GM12891 (cell line): ENCODE results near the gene TUBA8.

Experiments
- DNase-seq: peaks from one replicate; pipeline ENCODE4 v3.0.0; 2011; ENCODE audit warnings: low spot score; ENCODE audit not compliant: insufficient read length
- FAIRE-seq: peaks from 2 replicates; lab custom pipeline; 2011; peaks lifted over from hg19 to GRCh38; lab: Jason Lieb, UNC
- PAX5 ChIP-seq: IDR thresholded peaks from 2 replicates; pipeline ENCODE4 v1.6.1; 2011; ENCODE audit warnings: low read length, moderate library complexity, mild to moderate bottlenecking; ENCODE audit not compliant: insufficient read depth, severe bottlenecking
- POLR2A ChIP-seq: IDR thresholded peaks from 2 replicates; pipeline ENCODE4 v1.6.1; 2011; ENCODE audit warnings: low read depth, low read length, control low read depth
- POLR2AphosphoS5 ChIP-seq: IDR thresholded peaks from 2 replicates; pipeline ENCODE4 v1.6.1; 2011; ENCODE audit warnings: low read depth, low read length, control low read depth
- POU2F2 ChIP-seq: IDR thresholded peaks from 2 replicates; pipeline ENCODE4 v1.6.1; 2011; ENCODE audit warnings: low read depth, mild to moderate bottlenecking, control low read depth, low read length, moderate library complexity
- SPI1 ChIP-seq: IDR thresholded peaks from 2 replicates; pipeline ENCODE4 v1.6.1; 2011; ENCODE audit warnings: low read depth, low read length, control low read depth
- TAF1 ChIP-seq: IDR thresholded peaks from 2 replicates; pipeline ENCODE4 v1.6.1; 2011; ENCODE audit warnings: low read depth, low read length, control low read depth

The TUBA8 gene

DNA sequence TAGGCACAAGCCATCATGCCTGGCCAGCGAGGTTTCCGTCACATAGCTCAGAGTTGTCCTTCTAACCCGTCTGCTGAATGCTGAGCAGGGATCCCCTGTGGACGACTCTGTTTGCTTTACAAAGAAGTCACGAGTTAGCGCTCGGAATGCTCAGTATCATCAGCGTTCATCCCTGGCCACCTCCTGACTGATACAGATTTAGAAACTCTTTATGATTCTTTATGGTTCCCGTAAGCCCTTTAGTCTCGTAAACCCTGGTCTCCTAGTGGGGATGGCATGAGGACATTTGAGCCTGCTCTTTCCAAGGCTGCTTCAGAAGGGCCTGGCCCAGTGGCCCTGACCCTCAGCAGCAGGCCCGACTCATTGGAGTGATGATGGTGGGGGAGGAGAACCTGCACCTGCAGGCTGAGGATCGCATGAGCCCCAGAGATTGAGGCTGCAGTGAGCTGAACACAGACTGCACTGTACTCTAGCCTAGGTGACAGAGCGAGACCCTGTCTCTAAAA lies 23.2 kb upstream of the TUBA8 start:
- TF ChIP-seq TAF1 (no peak), PAX5 (no peak), SPI1 (no peak), POLR2AphosphoS5 (no peak), POLR2A (no peak), POU2F2 (no peak)
- DNase-seq: no peak
- FAIRE-seq: no peak

DNA sequence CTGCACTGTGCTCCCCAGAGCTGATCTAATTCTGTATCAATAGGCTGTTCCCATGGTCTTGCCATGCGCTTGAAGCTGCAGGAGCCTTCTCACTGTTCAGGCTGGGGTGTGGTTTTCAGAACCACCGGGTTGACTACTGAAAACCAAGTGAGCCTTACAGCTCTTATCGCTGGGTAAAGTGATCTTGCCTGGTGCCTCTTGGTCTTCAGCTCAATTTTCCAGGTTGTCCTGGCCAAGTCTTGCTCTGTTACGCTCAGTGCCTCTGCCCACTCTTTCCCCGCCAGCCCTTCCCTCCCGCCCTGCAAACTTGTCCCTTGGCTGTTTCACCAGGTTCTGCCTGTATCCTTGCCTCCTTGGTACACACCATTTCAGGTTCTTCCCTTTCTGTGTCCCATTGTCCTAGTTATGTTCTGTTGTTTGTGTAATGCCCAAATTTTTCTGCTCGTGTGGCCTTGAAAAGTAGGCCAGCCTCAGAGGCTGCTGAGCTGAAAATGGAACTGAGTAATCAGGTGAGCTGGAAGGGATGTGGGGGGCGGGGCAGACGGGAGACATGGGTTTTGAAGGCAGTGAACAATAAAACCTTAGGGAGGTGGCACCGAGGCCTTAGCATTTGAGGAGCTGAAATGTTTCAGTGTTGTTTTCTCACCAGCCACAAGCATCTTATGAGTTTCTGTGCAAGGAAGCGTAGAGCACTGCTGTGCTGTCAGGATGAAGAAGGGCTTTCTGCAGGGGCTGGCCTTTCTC lies 21.6 kb upstream of the TUBA8 start:
- TF ChIP-seq SPI1: 0 out of 2 replicates have a peak, but pooled peaks have one; percentile 7
- 0 out of 2 replicates have a peak, but pooled peaks have one; percentile 42 for TF ChIP-seq POLR2AphosphoS5
- TF ChIP-seq POLR2A: no peak
- no peak for DNase-seq

DNA sequence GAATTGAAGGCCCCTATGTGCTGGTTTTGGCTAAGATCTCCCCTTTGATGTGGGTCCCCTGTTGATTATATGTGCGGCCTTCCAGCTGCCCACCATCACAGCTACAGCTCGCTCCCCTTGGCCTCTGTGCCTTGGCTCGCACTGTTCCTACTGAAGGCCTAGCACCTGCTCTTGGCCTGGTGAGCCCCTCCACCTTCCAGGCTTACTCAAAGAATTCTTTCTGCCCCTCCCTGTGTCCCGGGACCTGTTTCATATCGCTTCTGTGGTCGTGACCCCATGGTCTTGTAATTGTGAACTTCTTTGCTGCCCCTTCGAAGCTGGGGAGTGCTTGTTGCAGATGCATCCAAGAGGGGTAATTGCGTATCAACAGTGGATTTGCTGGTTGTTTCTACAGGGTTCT lies 20.3 kb upstream of the TUBA8 start:
- DNase-seq (no peak), FAIRE-seq (no peak)
- TF ChIP-seq POLR2AphosphoS5 (no peak), PAX5 (no peak), POLR2A (no peak), POU2F2 (no peak), SPI1 (no peak), TAF1 (no peak)

More for the DNA sequence above, 21.6 kb upstream of the TUBA8 start:
- peak; percentile 67 for FAIRE-seq

DNA sequence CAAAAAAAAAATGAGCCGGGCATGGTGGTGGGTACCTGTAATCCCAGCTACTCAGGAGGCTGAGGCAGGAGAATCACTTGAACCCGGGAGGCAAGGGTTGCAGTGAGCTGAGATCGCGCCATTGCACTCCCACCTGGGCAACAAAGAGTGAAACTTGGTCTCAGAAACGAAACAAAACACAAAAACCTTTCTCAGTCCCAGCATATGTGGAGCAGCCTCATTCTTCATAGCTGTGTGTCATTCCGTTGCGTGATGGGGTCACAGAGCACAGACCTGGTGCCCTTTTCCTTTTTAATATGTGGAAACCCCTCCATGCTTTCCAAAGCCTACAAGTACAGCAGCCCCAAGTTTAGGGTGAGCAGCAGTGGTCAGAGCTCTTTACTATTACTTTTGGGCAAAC lies 19.1 kb upstream of the TUBA8 start:
- FAIRE-seq (no peak), DNase-seq (no peak)

DNA sequence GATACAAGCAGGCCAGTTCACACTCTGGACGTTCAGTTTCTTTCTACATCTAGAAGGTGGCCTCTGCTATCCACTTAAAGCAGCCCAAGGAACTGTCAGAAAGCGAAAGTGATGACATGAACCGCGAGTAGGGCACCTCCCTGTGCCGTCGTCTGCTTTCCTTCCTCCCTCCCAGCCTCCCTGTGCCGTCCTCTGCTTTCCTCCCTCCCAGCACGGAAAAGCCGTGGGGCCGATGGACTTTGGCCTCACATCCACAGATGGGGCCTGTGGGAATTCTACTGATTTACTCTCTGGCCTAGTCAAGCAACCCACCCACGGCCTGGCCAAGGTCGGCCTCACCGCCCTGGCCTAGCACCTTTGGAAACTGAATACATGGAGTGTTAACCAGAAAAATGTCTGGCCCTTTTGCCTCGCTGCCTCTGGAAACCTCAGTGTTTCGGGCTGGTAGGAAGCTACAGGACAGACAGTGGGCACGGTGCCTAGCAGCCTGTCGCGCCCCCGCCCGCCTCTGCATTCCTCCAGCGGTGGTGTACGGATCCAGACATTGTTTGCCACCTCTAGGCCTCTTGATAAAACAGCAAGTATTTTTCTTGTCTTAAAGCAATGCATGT lies 18.6 kb upstream of the TUBA8 start:
- peak; percentile 60 for FAIRE-seq
- TF ChIP-seq POLR2AphosphoS5 (no peak), POU2F2 (no peak), PAX5 (no peak), TAF1 (no peak)
- DNase-seq: no peak

More for the DNA sequence above, 19.1 kb upstream of the TUBA8 start:
- TF ChIP-seq POU2F2 (no peak), TAF1 (no peak), POLR2AphosphoS5 (no peak), POLR2A (no peak), PAX5 (no peak), SPI1 (no peak)

DNA sequence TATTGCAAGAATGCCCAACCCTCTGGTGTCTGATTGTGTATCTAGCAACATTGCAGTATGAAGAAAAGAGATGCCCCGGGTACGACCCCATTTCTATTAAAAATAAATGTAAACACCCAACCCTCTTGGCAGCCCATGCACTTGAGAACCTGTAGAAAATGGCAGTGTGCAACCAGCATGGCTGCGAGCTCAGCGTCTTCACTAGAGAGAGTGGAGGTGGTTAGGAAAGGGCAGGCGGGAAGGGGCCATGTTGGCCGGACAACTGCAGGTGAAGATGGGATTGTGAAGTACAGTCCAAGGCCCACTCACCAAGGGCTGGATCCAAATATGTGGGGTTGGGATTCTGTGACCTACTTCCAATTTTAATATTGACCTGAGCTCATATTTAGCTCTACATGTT lies 16.9 kb upstream of the TUBA8 start:
- DNase-seq (no peak), FAIRE-seq (no peak)
- no peak for TF ChIP-seq POU2F2
- TF ChIP-seq POLR2A: no peak
- TF ChIP-seq SPI1: no peak
- TF ChIP-seq POLR2AphosphoS5: no peak
- no peak for TF ChIP-seq TAF1
- TF ChIP-seq PAX5: no peak

DNA sequence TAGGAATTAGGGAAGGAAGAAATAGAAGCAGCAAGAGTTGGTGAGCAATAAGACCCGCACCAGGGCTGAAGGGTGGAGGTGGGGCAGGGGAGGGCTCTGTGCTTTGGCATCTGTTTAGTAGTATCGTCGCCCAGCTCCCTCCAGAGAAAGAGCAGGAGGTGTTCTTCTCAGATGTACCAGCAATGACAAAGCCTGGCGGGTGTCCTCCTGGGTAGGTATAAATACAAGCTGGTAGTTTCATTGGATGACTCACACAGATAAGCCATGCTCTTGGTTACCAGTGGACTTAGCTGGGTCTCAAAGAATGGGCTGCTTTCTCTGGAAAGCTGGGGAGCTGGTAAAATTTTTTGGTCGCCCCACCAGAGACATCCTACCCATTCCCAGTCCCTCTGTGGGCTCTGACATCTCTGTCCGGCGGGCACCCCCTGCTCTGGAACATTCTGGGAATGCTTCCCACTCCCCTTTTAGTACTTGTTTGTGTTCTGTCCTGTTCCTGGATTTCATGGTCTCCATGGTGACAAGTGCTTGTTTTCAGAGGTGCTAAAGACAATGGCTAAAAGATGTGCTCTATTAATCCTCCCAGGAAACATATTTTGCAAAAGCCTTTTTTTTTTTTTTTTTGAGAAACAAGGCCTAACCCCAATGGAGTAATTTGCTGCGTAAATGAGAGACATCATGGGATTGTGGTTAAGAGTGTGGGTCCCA lies 15.4 kb upstream of the TUBA8 start:
- no peak for FAIRE-seq
- no peak for TF ChIP-seq POU2F2
- no peak for DNase-seq

DNA sequence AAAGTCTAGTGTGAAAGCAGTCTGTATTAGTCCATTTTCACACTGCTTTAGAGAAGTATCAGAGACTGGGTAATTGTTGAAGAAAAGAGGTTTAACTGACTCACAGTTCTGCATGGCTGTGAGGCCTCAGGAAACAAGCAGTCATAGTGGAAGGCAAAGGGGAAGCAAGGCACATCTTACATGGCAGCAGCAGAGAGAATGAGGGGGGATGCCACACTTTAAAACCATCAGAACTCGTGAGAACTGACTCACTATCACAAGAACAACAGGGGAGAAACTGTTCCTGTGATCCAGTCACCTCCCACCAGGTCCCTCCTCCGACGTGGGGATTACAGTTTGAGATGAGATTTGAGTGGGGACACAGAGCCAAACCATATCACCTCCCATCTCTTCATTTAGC lies 13.8 kb upstream of the TUBA8 start:
- TF ChIP-seq POLR2A (no peak), POU2F2 (no peak), TAF1 (no peak)
- no peak for DNase-seq
- FAIRE-seq: peak; percentile 5

DNA sequence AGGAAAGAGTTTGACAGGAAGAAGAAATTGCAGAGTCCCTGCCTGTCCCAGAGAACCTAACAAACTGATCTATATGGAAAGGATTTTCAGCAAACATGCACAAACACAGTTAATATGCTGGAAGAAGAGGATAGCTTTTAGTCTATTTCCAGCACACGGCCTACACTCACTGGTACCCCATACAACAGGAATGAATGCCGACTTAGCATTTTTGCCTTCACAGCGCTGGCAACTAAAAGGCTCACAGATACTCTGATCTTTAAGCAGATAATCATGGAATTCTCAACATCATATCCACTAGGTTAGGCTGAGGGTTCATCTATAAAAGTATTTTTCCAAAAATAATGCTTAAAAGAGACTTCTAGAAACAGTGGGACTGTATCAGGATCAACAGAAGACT lies 9.8 kb upstream of the TUBA8 start:
- TF ChIP-seq PAX5: no peak
- TF ChIP-seq SPI1: no peak
- no peak for TF ChIP-seq POLR2AphosphoS5
- no peak for TF ChIP-seq POLR2A
- no peak for TF ChIP-seq POU2F2
- no peak for TF ChIP-seq TAF1

DNA sequence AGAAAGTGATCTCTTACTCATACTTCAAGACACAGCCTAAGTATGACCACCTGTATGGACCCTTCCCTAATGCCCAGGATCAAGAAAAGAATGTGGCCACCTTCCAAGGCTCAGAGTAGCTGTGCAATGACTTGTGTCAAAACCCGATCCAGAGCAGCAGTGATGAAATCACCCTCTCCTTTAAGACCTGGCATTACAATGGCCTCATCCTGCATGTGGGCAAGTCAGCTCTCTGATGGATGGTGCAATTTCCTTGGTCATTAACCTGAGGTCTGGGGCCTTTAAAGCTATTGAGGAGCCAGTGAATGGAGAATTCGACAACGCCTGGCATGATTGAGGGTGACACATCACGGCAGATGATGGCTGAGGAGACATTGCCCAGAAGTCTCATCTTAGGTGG lies 9.1 kb upstream of the TUBA8 start:
- FAIRE-seq (no peak), DNase-seq (no peak)
- TF ChIP-seq SPI1: no peak
- TF ChIP-seq TAF1: no peak
- no peak for TF ChIP-seq POLR2AphosphoS5
- no peak for TF ChIP-seq POLR2A
- no peak for TF ChIP-seq PAX5
- TF ChIP-seq POU2F2: no peak

More for the DNA sequence above, 9.8 kb upstream of the TUBA8 start:
- no peak for DNase-seq
- no peak for FAIRE-seq
